ENCODE data around the gene HSD17B14.

Gene HSD17B14

DNA sequence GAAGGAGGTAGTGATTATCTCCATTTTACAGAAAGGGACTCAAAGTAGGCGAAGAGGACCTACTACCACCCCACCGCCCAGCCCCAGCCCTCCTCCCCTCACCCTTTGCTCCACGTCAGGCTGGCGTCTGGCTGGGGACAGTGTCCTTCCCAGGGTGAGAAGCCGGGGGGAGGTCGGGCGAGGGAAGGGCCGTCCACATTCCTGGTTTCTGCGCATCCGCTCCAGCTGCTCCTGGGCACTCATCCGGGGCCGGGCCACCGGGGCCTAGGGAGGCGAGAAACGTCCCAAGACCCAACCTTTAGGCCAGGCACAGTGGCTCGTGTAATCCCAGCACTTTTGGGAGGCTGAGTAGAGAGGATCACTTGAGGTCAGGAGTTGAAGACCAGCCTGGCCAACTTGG lies 4.8 kb upstream of the HSD17B14 start:
- TF ChIP-seq CTCF (IDR thresholded peaks at IDR 0.05), result no peak
- DNase-seq, result no peak
- intact Hi-C loops (cut with DNase I; ENCODE audit: low total_unique reads), result no loop called here

DNA sequence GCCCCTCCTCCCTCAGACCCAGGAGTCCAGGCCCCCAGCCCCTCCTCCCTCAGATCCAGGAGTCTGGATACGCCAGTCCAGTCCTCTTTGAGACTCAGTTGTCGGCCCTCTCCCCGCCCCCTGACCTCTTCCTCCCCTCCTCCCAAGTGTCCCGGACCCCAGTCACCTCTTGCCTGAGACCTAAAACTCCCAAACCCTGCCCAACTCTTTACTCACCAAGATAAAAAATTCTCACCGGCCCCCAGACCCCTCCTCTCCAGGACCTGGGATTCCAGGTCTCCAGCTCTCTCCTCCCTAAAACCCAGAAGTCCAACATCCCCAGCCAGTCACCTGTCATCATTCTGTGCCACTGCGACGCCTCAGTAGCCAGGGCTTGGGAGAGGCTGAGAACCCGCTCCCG lies 1.4 kb upstream of the HSD17B14 start:
- no peaks in the 10 kb centered on the region for H3K9me3 ChIP-seq
- intact Hi-C loops (cut with DNase I; ENCODE audit: low total_unique reads), result loop anchor here (10.0 kb wide), 1 partner anchor 193 kb away; the partner anchor contains the start of gene CA11
- peaks cover 0 to 16% (median 0%) of the 10 kb centered on the region in 3 donors for H3K36me3 ChIP-seq
- TF ChIP-seq CTCF (IDR thresholded peaks at IDR 0.05), result no peak
- H3K4me1 ChIP-seq, result peaks cover 0 to 24% (median 13%) of the 10 kb centered on the region in 4 donors
- H3K27me3 ChIP-seq, result no peaks in the 10 kb centered on the region
- H3K4me3 ChIP-seq, result peak overlapping the region; percentile 44 to 59
- no peak for DNase-seq
- H3K27ac ChIP-seq, result peak overlapping the region; percentile 83 to 85

More for the DNA sequence above, 4.8 kb upstream of the HSD17B14 start:
- peaks cover 0 to 22% (median 6%) of the 10 kb centered on the region in 3 donors for H3K36me3 ChIP-seq
- H3K9me3 ChIP-seq, result no peaks in the 10 kb centered on the region
- no peak overlapping the region for H3K4me3 ChIP-seq
- H3K4me1 ChIP-seq, result peaks cover 0 to 15% (median 8%) of the 10 kb centered on the region in 4 donors
- H3K27ac ChIP-seq, result no peak overlapping the region
- H3K27me3 ChIP-seq, result no peaks in the 10 kb centered on the region

GRCh38 chr19:48837051-48837524 lies 797 bp upstream of the HSD17B14 start:
- Histone ChIP-seq H3K4me1 (peaks cover 0 to 24% (median 13%) of the 10 kb centered on the region in 4 donors), H3K27me3 (no peaks in the 10 kb centered on the region), H3K4me3 (peak overlapping the region; percentile 44 to 59), H3K36me3 (peaks cover 0 to 22% (median 0%) of the 10 kb centered on the region in 3 donors), H3K9me3 (no peaks in the 10 kb centered on the region), H3K27ac (peak overlapping the region; percentile 83 to 85)
- intact Hi-C loops (cut with DNase I; ENCODE audit: low total_unique reads), result loop anchor here (10.0 kb wide), 1 partner anchor 192 kb away; the partner anchor contains the start of gene CA11
- DNase-seq, result peak; percentile 93 to 96
- no peak for TF ChIP-seq CTCF (IDR thresholded peaks at IDR 0.05)

DNA sequence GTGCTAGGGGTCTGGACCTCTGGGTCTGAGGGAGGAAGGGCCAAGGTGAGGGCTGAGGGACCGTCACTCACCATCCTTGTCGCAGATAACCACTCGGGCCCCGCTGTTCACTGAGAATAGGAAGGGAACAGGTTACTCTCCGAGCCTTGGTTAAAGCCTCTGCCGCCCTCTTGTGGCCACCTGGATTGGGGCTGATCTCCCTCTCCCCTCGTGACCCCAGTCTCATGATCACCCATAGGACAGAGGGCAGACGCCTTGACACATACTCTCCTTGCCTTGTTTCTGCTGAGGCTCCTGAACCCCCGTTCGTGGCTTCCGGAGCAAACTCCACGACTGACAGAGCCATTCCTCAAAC lies 580 bp downstream of the HSD17B14 start:
- intact Hi-C loops (cut with DNase I; ENCODE audit: low total_unique reads), result loop anchor here (10.0 kb wide), 1 partner anchor 191 kb away; the partner anchor contains the start of gene CA11
- TF ChIP-seq CTCF (IDR thresholded peaks at IDR 0.05), result peak; percentile 88 to 98

DNA sequence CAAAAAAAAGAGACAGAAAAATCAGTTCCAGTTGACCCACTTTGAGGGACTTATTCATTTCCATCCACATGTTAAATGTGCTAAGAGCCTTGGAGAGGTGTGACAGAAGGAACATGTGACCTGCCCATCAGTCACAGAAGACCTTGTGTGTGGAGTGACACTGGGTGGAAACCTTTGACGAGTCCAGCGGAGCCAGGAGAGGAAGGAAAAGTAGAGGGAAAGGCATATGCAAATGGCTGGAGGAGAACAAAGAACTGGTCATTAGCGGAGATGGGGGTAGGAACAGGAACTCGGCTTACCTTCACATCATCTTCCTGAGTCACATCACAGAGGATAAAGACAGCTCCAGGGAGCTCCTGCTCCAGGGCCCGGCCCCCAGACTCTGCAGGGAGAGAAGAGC lies 2.3 kb downstream of the HSD17B14 start:
- intact Hi-C loops (cut with DNase I; ENCODE audit: low total_unique reads), result loop anchor here (2.0 to 10.0 kb wide), 2 partner anchors 39 to 189 kb away; partner anchors contain the start of gene CA11
- H3K9me3 ChIP-seq, result no peaks in the 10 kb centered on the region
- no peak overlapping the region for H3K4me3 ChIP-seq
- H3K4me1 ChIP-seq, result peaks cover 0 to 24% (median 13%) of the 10 kb centered on the region in 4 donors
- H3K27ac ChIP-seq, result no peak overlapping the region
- no peak for DNase-seq
- no peaks in the 10 kb centered on the region for H3K27me3 ChIP-seq
- H3K36me3 ChIP-seq, result peaks cover 0 to 44% (median 9%) of the 10 kb centered on the region in 3 donors
- TF ChIP-seq CTCF (IDR thresholded peaks at IDR 0.05), result no peak

More for the DNA sequence above, 580 bp downstream of the HSD17B14 start:
- Histone ChIP-seq H3K36me3 (peaks cover 0 to 35% (median 9%) of the 10 kb centered on the region in 3 donors), H3K9me3 (no peaks in the 10 kb centered on the region), H3K4me1 (peaks cover 0 to 24% (median 13%) of the 10 kb centered on the region in 4 donors), H3K27me3 (no peaks in the 10 kb centered on the region), H3K4me3 (peak overlapping the region; percentile 44 to 59), H3K27ac (peak overlapping the region; percentile 83 to 85)
- DNase-seq, result peak; percentile 97 to 98
